NCI-H446 (cell line): ENCODE data around the gene TDRD12.
"Not testable (repeated sequence)": the region's sequence is repeated elsewhere in the genome, so short reads cannot be mapped to it uniquely, and the experiment has no call there.

Source experiments
- DNase-seq, 2 experiments: peaks; one replicate each; lab custom pipeline; 2025; lab: John Stamatoyannopoulos, UW

The TDRD12 gene

GRCh38 chr19:32830231-32831014 lies 110.9 kb downstream of the TDRD12 start:
- DNase-seq = no peak

- no peak for DNase-seq
These were observed 112.0 kb downstream of the TDRD12 start for GRCh38 chr19:32831611-32832010.

- not testable (repeated sequence) for DNase-seq
These were observed 112.5 kb downstream of the TDRD12 start for GRCh38 chr19:32832094-32832493.

- DNase-seq = not testable (repeated sequence)
These were observed 113.3 kb downstream of the TDRD12 start for GRCh38 chr19:32832825-32833224.

GRCh38 chr19:32833388-32833787 lies 113.8 kb downstream of the TDRD12 start:
- DNase-seq = not testable (repeated sequence)

GRCh38 chr19:32837531-32837930 lies 118.0 kb downstream of the TDRD12 start:
- no peak for DNase-seq

GRCh38 chr19:32842061-32842460 lies 122.5 kb downstream of the TDRD12 start:
- DNase-seq = no peak

GRCh38 chr19:32843716-32844245 lies 124.2 kb downstream of the TDRD12 start:
- DNase-seq = no peak

GRCh38 chr19:32848035-32848434 lies 128.5 kb downstream of the TDRD12 start:
- not testable (repeated sequence) for DNase-seq

- DNase-seq = no peak
These were observed 132.6 kb downstream of the TDRD12 start for GRCh38 chr19:32852216-32852615.

GRCh38 chr19:32856818-32857217 lies 137.3 kb downstream of the TDRD12 start:
- DNase-seq = not testable (repeated sequence)

- DNase-seq = no peak
These were observed 138.0 kb downstream of the TDRD12 start for GRCh38 chr19:32857584-32857983.

- DNase-seq = no peak
These were observed 138.6 kb downstream of the TDRD12 start for GRCh38 chr19:32858155-32858554.

GRCh38 chr19:32858559-32858958 lies 139.0 kb downstream of the TDRD12 start:
- no peak for DNase-seq

- DNase-seq = no peak
These were observed 140.0 kb downstream of the TDRD12 start for GRCh38 chr19:32859591-32859990.

GRCh38 chr19:32861596-32861995 lies 142.0 kb downstream of the TDRD12 start:
- DNase-seq = no peak

GRCh38 chr19:32862173-32862572 lies 142.6 kb downstream of the TDRD12 start:
- no peak for DNase-seq

- no peak for DNase-seq
These were observed 143.2 kb downstream of the TDRD12 start for GRCh38 chr19:32862741-32863140.

- DNase-seq = no peak
These were observed 143.7 kb downstream of the TDRD12 start for GRCh38 chr19:32863301-32863700.

GRCh38 chr19:32863841-32864240 lies 144.3 kb downstream of the TDRD12 start:
- no peak for DNase-seq

GRCh38 chr19:32864318-32865007 lies 144.9 kb downstream of the TDRD12 start:
- no peak for DNase-seq

GRCh38 chr19:32865326-32865725 lies 145.8 kb downstream of the TDRD12 start:
- DNase-seq = no peak

GRCh38 chr19:32866061-32866460 lies 146.5 kb downstream of the TDRD12 start:
- no peak for DNase-seq
